Measurements from ENCODE around the gene CHST6.
A peak's percentile ranks its signal among the peaks of the same experiment; 100 is the strongest.
"Not testable (repeated sequence)": the region's sequence is repeated elsewhere in the genome, so short reads cannot be mapped to it uniquely, and the experiment has no call there.

CHST6 gene

DNA sequence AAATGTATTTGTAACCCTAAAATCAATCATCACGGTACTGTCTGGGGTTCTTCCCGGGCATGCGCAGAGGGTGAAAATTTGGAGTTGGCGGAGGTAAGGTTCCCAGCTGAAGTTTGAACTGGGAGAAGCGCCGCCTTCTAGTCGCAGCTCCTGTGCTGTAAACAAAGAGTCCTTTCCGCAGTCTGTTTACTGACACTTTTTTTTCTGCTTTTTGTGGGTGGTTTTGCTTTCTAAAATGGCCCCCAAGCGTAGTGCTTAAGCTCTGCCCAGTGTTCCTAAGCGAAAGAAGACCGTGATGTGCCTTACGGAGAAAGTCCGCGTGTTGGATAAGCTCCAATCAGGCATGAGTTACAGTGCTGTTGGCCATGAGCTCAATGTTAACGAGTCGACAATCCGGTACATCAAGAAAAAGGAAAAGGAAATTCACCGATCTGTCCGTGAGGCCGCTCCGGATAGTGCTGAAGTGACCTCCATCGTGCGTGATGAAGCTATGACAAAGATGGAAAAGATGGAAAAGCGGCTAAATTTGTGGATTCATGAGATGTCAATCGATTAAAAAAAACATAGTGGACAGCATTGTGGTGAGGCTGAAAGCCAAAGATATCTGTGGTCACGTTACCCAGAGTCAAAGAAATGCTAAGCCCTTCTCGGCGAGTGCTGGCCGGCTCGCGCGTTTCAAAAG lies 61.4 kb downstream of the CHST6 start:
- peak; percentile 98 for DNase-seq (ENCODE audit: low read depth)

DNA sequence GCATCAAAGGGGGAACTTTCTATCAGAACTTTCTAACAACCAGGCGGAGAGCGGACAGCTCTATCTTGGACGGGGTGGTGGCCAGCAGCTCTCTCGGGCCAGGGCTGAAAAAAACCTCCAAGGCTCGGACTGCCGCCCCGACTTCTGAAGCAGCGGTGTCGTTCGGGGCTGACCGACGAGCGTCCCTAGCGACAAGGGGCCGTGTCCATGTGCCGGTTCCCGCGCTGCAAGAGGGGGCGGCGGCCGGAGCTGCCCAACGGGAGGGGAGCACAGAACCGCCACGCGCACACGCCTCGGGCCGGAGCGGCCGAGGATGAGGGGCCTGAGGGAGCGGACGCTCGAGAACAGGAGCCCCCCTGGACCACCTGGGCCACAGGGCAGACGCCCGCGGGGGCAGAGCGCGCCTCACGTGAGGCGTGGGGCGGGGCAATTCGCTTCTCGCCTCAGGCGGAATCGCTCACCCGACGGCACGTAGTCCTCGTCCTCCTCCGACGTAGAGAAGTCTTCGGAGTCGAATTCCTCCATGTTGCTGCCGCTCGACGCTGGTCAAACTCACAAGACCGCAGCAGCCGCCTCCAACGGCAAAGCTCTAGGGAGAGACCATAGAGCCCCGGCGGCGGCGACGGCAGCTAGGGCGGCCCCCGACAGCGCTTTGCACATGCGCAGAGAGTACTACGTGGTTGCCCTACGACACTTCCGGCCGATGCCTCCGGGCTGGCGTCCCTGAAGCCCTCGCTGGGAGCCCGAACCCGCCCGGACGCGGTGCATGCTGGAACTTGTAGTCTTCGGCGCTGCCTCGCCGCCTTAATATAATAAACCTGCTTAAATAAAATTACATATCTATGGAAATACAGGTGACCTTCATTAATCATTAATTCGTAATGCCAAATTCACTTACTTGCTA lies 62.2 kb downstream of the CHST6 start, which contains the start of gene CFDP1:
TSS of gene CFDP1 (minus strand) at position 676 of the 904 bp plus-strand sequence. CDS start at position 525, 151 bp downstream.
- DNase-seq (ENCODE audit: low read depth): peak; percentile 91

DNA sequence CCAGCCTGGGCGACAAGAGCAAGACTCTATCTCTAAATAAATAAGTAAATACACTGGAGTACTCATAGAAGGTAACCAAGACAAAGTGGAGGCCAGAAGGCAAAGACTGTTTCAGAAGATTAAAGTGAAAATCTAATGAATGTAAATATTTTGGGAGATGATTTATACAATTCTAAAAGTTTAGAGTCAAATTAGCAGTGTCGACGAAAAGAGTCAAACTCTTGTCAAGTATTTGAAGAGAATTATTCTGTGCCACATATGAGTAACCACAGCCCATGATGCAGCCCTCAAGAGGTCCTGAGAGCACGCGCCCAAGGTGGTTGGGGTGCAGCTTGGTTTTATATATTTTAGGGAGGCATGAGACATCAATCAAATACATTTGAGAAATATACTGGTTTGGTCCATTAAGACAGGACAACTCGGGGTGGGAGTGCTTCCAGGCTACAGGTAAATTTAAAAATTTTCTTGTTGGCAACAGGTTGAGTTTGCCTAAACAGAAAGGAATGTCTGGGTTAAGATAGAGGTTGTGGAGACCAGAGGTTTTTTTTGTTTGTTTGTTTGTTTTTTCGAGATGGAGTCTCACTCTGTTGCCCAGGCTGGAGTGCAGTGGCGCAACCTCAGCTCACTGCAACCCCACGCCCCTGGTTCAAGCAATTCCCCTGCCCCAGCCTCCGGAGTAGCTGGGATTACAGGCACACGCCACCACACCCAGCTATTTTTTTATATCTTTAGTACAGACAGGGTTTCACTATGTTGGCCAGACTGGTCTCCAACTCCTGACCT lies 65.4 kb downstream of the CHST6 start:
- no peak for DNase-seq (ENCODE audit: low read depth)

- peak; percentile 19 for DNase-seq (ENCODE audit: low read depth)
Measured at GRCh38 chr16:75426524-75426923, 68.7 kb downstream of the CHST6 start.

GRCh38 chr16:75424105-75424762 lies 71.0 kb downstream of the CHST6 start:
- DNase-seq (ENCODE audit: low read depth): not testable (repeated sequence)

- no peak for DNase-seq (ENCODE audit: low read depth)
Measured at GRCh38 chr16:75423723-75424104, 71.5 kb downstream of the CHST6 start.
